Measurements from ENCODE around the gene INA. TPM values are rescaled to one million over a fixed set of nuclear protein-coding genes. Genes with fewer than 3 reads are reported as not detected.
A peak's percentile ranks its signal among the peaks of the same experiment; 100 is the strongest.

The INA gene
- total RNA-seq, 1 experiment from 2014 or later = 0.52 TPM

DNA sequence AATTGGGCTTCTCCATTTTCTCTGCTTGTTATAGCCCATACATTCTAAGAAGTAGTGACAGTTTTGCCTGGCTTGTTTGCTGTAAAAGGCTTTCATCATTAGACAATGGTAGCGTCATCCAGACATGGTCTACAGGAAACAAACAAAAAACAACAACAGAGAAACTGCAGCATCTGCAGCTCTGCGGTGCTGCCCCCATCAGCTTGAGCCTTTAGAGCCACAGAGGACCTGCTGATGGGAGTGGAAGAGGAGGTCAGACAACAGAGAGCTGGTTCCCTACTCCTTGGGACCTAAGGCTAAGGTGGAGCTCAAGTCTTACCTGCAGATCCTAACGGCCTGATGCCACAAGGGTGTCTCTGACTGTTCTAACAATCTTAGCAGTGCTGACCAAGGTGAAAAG is 3.1 kb downstream of the INA start:
- Histone ChIP-seq H3K36me3 (ENCODE audit: control insufficient read depth, insufficient read depth, low read length) (no peaks in the 10 kb centered on the region), H3K9me3 (no peaks in the 10 kb centered on the region), H3K4me1 (0 out of 2 replicates have a peak, but pooled peaks cover 4% of the 10 kb centered on the region), H3K4me3 (ENCODE audit: low read depth, low read length) (no peak overlapping the region), H3K27me3 (replicated peaks; ENCODE audit: control insufficient read depth, insufficient read depth, low read length) (no peaks in the 10 kb centered on the region)
- peaks cover 10% of the 10 kb centered on the region for H3K9me3 Mint-ChIP-seq (ENCODE audit: unreplicated experiment)
- no peak for DNase-seq
- H3K27me3 Mint-ChIP-seq (ENCODE audit: insufficient read depth, unreplicated experiment) = peaks cover 15% of the 10 kb centered on the region
- no peak overlapping the region for H3K4me3 Mint-ChIP-seq (ENCODE audit: unreplicated experiment)
- no peak overlapping the region for H3K27ac Mint-ChIP-seq (ENCODE audit: unreplicated experiment)
- POLR2A ChIA-PET = no interaction called here
- no peaks in the 10 kb centered on the region for H3K36me3 Mint-ChIP-seq (ENCODE audit: insufficient read depth, unreplicated experiment)
- BruUV-seq (replicated peaks) = no TSS peak
- H3K4me1 Mint-ChIP-seq (ENCODE audit: low read depth, unreplicated experiment) = peaks cover 8% of the 10 kb centered on the region
- CTCF ChIA-PET = no interaction called here
- intact Hi-C loops (cut with micrococcal nuclease; ENCODE audit: unreplicated experiment) = no loop called here
- TF ChIP-seq CTCF (IDR thresholded peaks at IDR 0.05; ENCODE audit: insufficient read depth in 1 of 2, low read depth in 1 of 2, low read length in 1 of 2, severe bottlenecking in 1 of 2, unreplicated experiment in 1 of 2) = no peak

DNA sequence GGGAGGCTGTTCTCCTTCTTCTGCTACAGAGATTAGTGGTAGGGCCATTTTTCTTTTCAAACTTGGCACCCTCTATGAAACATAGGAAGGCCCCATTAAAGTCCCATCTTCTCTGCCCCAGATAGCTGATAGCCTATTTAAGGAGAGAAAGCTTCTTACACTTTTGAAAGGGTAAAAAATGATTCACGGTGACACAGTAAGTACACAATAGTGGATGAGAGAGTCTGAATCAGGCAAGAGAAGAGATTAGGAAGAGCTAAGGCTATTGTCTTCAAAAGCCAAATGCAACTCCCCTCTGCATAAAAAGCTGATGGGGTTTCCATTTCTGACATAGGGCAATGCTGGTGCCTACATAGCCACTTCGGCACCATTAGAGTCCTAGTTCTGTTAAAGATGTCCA is 3.6 kb downstream of the INA start:
- Mint-ChIP-seq H3K27ac (ENCODE audit: unreplicated experiment) (no peak overlapping the region), H3K4me3 (ENCODE audit: unreplicated experiment) (no peak overlapping the region), H3K36me3 (ENCODE audit: insufficient read depth, unreplicated experiment) (no peaks in the 10 kb centered on the region), H3K27me3 (ENCODE audit: insufficient read depth, unreplicated experiment) (peaks cover 15% of the 10 kb centered on the region), H3K9me3 (ENCODE audit: unreplicated experiment) (peaks cover 10% of the 10 kb centered on the region), H3K4me1 (ENCODE audit: low read depth, unreplicated experiment) (peaks cover 8% of the 10 kb centered on the region)
- intact Hi-C loops (cut with micrococcal nuclease; ENCODE audit: unreplicated experiment) = no loop called here
- Histone ChIP-seq H3K36me3 (ENCODE audit: control insufficient read depth, insufficient read depth, low read length) (no peaks in the 10 kb centered on the region), H3K4me1 (0 out of 2 replicates have a peak, but pooled peaks cover 4% of the 10 kb centered on the region), H3K27me3 (replicated peaks; ENCODE audit: control insufficient read depth, insufficient read depth, low read length) (no peaks in the 10 kb centered on the region; the same call in 1 of the 2 replicates), H3K4me3 (ENCODE audit: low read depth, low read length) (no peak overlapping the region), H3K9me3 (no peaks in the 10 kb centered on the region)
- no TSS peak for BruUV-seq (replicated peaks)
- no peak for DNase-seq
- ChIA-PET POLR2A (no interaction called here), CTCF (no interaction called here)
- TF ChIP-seq CTCF (IDR thresholded peaks at IDR 0.05; ENCODE audit: insufficient read depth in 1 of 2, low read depth in 1 of 2, low read length in 1 of 2, severe bottlenecking in 1 of 2, unreplicated experiment in 1 of 2) = no peak

GRCh38 chr10:103281753-103282152 is 4.8 kb downstream of the INA start:
- H3K36me3 ChIP-seq (ENCODE audit: control insufficient read depth, insufficient read depth, low read length) = no peaks in the 10 kb centered on the region
- BruUV-seq (replicated peaks) = no TSS peak
- Mint-ChIP-seq H3K27ac (ENCODE audit: unreplicated experiment) (no peak overlapping the region), H3K9me3 (ENCODE audit: unreplicated experiment) (peaks cover 10% of the 10 kb centered on the region), H3K4me1 (ENCODE audit: low read depth, unreplicated experiment) (peaks cover 8% of the 10 kb centered on the region), H3K27me3 (ENCODE audit: insufficient read depth, unreplicated experiment) (peaks cover 15% of the 10 kb centered on the region), H3K4me3 (ENCODE audit: unreplicated experiment) (no peak overlapping the region), H3K36me3 (ENCODE audit: insufficient read depth, unreplicated experiment) (no peaks in the 10 kb centered on the region)
- POLR2A ChIA-PET = no interaction called here
- 0 out of 2 replicates have a peak, but pooled peaks cover 4% of the 10 kb centered on the region for H3K4me1 ChIP-seq
- no peaks in the 10 kb centered on the region; the same call in 1 of the 2 replicates for H3K27me3 ChIP-seq (replicated peaks; ENCODE audit: control insufficient read depth, insufficient read depth, low read length)
- intact Hi-C loops (cut with micrococcal nuclease; ENCODE audit: unreplicated experiment) = no loop called here
- peak; percentile 47 to 57 for DNase-seq
- no peak overlapping the region for H3K4me3 ChIP-seq (ENCODE audit: low read depth, low read length)
- H3K9me3 ChIP-seq = no peaks in the 10 kb centered on the region
- CTCF ChIA-PET = interaction anchor here (0.6 kb wide), 1 partner anchor 37 kb away, joined by 3 read pairs; no protein-coding TSS in a partner anchor
- no peak for TF ChIP-seq CTCF (IDR thresholded peaks at IDR 0.05; ENCODE audit: insufficient read depth in 1 of 2, low read depth in 1 of 2, low read length in 1 of 2, severe bottlenecking in 1 of 2, unreplicated experiment in 1 of 2)

Measured in Caco-2 (cell line).